Activated T-cell treated with anti-CD3 and anti-CD28 coated beads, Interleukin-2, amount 50 U/mL, for 1 hour (primary cell): ENCODE data around the gene TRIP12.
"Not testable (repeated sequence)": the region's sequence is repeated elsewhere in the genome, so short reads cannot be mapped to it uniquely, and the experiment has no call there.

Experiments used
- DNase-seq: peaks from one replicate; pipeline ENCODE4 v3.0.0-alpha.2; 2020

TRIP12 gene

DNA sequence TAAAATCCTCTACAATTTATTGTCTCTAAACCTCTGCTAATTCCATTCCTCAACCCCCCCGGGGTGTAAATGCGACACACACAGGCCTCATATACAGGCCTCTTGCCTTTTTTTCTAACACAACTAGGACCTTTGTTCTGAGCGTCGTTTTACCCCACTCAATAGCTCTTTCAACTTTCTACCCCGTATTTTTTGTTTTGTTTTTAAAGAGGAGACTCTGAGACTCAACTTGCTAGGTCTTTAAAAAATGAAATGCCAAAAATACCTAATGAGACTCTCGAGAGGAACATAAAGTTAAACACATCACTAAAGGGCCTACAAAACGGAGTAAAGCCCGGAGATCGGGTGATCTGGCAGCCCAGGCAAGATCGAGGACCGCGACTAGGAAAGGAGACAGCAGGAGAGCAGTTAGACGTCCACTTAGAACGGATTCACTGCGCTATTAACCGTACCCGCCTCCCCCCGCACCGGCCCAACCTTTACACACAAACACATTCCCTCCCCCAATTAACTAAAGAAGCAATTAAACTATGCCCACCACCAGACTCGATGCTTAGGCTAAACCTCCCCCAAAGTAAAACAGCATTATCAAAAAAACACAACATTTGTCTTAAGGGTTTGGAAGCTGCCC is 1.7 kb downstream of the TRIP12 start:
- DNase-seq = peak; percentile 52

DNA sequence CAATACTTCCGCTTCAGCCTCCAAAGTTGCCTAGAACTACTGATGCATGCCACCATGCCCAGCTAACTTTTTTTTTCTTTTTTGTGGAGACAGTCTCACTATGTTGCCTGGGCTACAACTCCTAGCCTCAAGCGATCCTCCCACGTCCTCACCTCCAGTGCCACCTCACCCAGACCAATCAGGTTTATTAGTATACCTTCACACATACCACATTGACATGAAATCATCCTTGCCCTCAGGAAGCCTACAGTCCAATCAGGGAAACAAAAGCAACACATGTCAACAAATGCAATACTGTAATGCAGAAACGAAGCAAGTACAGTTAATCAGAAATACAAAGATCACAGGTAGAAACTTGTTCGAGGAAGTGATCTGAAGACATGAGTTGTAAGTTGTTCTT is 4.0 kb downstream of the TRIP12 start:
- DNase-seq = no peak

DNA sequence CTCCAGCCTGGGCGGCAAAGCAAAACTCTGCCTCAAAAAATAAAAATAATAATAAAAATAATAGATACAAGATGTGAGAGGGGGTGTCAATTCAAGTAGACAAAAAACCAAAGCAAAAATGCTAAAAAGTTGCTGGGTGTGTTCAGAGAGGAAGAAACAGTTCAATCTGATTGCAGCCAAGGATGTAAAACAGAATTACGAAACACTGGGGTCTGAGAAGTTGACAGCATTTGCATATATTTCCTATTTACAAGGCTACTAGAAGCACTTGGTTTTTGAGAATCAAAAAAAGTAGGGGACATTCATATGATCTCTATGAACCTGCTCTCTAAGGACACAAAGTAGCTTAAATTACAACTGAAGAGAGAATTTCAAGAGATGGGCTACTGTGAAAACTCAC is 7.6 kb downstream of the TRIP12 start:
- DNase-seq = no peak

DNA sequence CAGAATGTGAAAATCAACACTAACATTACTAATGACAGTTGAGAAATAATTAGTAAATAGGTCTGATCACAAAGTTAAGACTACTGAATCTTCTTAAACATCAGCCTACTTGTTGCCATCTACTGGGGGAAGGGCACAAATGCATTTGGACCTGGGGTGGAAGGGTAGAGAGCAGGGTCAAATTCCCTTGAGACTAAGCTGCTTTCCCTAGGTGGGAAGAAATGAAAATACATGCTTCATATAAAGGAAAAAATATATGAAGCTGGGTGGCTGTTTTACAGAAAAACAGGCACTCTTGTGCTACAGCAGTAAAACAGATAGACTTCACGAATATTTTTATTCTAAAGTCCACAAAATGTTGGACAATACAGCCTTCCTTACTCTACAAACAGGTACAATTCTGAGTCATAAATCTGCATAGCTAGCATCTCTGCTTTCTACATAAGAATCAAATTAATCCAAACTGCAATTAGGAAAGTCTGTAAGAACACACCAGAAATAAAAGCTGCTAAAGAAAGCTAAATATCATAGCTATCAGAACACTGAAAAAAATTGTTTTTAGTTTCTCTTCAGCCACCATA is 10.9 kb downstream of the TRIP12 start:
- no peak for DNase-seq

DNA sequence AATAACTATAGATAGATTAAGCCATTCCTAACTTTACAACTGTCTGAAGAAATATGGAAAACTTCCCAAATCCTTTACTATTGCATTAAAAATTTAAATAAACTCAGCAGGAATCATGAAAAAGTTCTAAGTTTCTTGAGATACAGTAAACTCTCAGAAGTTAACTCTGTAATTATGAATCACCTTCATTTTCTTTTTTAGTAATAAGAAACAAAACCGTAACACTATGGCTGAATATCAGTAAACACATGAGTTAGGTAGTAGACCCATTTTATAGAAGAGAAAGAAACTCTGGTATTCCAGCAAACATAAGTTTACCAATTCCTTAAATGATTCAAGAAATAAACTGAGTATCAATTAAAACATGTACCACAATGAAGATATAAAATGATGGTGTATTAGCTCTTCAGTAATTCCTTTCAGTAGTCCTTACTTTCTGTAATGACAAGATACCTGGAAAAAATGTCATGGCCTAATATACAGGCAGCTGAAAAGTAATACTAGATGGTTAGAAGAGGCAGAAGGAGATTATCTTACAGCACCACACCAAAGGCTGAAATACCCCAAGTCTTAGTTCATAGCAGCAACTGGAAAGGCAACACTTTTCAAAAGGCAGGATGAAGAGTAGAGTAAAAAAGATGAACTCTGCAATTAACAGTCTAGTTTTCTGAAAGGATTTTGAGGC is 11.5 kb downstream of the TRIP12 start:
- no peak for DNase-seq

DNA sequence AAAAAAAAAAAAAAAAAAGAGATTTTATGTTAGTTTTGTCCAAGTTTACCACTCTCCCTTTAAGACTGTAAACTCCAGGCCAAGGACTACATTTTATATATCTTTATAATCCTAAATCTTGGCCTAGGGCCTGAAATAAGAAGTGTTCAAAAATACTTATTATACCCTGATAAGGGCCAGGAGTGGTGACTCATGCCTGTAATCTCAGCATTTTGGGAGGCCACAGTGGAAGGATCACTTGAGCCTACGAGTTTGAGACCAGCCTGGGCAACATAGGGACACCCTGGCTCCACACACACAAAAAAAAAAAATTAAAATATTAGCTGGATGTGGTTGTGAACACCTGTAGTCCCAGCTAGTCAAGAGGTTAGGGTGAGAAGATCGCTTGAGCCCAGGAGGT is 12.7 kb downstream of the TRIP12 start:
- DNase-seq = no peak

DNA sequence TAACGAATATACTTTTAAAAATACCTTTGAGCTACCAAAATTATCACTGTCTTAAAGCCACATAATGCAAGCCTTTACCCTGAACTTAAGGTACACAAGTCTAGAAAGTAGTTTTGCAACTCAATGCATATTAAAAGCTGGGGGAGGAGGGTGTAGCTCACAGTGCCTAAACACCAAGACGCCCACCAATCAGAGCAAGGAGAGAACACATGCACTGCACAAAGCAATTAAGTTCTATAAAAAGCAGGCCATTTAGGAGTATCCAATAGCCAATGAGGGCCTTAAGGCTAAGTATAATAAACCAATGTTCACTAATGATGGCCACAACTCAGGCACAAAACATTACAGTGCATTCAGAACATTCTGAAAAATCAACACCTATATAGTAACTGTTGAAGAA is 16.2 kb downstream of the TRIP12 start:
- DNase-seq = no peak

DNA sequence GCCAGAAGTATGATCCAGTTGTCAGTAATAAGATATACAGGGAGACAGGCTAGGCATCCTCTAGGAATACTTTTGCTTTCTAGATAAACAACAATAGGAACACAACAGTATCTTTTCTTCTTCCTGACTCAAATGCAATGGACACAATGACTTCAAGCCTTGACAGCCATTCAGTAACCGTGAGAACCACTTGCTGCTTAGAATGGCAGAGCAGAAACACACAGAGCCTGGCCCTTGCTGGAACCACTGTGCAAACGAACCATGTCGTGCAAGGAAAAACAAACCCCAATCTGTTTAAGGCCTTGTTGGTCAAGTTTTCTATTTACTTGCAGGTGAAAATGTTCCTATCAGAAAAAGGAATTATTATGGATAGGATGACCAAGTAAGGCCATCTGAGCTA is 18.8 kb downstream of the TRIP12 start:
- DNase-seq = no peak

DNA sequence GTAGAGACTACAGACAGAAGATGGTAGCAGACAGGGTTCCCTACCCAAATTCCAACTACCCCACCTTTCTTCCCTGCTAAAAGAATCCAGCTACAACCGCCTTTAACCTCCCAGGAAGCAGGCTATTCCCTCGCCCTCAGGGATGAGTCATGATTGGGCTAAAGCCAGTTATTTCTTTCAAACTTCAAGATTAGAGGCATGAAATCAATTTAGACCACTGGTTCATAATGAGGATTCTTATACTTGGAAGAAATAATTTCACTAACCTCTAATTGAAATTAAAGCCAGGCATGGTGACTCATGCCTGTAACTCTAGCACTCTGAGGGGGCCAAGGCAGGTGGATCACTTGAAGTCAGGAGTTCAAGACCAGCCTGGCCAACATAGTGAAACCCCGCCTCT is 20.0 kb downstream of the TRIP12 start:
- no peak for DNase-seq

DNA sequence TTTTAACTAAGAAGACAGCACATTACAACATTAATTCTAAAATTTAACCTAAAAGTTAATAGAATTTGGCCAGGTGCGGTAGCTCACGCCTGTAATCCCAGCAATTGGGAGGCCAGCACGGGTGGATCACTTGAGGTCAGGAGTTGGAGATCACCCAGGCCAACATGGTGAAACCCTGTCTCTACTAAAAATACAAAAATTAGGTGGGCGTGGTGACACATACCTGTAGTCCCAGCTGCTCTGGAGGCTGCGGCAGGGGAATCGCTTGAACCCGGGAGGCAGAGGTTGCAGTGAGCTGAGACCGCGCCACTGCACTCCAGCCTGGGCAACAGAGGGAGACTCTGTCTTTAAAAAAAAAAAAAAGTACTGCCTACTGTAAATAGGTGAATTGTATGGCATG is 21.3 kb downstream of the TRIP12 start:
- not testable (repeated sequence) for DNase-seq

DNA sequence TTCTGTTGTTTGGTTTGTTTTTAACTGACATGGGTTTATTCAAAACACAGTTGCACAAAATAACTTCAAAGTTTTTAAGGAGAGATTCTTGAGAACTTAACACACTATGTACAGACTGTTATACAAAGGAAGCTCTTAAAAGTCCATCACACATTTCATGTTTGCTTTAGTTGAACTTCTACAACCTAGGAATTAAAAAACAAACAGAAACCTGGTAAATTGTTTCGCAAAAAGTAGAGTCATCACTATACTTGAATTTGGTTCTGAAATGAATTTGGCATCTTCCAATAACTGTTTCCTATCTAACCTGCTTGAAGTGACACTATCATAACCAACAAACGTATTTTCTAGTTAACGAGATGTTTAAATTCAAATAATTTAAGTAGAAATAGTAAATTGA is 21.8 kb downstream of the TRIP12 start:
- no peak for DNase-seq

DNA sequence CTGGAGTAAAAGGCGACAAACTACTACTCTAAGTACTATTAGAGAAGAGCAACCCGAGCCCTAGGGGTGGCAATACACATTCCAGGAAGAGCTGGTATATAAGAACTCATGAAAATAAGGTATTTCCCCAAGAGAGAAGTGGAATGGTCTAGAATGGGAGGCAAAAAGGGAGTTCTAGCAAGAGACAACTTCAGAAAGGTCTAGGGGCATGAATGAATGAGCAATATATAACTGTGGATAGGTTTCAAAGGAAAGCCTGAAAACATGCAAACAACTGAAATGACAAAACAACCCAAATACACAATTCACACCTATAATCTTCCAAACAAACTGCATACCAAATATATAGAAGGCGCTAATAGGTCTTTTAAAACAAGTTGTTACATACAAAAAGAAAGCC is 22.2 kb downstream of the TRIP12 start:
- no peak for DNase-seq

DNA sequence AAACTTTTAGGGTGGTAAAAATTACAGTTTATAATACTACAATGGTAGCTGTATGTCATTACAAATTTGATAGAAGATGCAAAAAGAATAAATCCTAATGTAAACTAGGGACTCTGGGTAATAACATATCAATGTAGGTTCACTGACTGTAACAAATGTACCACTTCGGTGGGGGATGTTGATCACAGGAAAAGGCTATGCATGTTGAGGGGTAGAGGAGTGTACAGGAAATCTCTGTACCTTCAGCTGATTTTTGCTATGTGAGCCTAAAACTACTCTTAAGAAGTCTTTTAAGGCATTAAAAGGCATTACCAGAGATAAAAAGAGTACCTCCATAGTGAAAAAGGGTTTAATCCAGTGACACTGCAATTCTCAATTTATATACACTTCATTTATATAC is 25.0 kb downstream of the TRIP12 start:
- DNase-seq = no peak

DNA sequence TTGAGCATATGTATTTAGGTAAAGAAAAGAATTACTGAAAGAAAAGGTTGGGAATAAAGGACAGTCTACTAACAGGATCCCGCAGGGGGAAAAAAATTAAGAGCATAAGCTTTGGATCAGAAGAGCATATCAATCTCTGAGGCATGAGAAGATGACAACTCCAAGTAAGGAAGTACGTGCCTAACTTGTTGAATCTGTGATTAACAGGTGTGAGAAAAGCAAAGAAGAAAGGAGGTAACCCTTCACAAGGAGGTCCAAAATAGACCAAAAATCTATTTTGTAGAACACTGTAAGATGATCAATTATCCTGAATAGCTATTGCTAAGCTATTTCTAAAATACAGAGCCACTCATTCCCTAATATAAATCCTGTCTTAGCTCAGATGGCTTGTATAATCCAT is 32.8 kb downstream of the TRIP12 start:
- no peak for DNase-seq

DNA sequence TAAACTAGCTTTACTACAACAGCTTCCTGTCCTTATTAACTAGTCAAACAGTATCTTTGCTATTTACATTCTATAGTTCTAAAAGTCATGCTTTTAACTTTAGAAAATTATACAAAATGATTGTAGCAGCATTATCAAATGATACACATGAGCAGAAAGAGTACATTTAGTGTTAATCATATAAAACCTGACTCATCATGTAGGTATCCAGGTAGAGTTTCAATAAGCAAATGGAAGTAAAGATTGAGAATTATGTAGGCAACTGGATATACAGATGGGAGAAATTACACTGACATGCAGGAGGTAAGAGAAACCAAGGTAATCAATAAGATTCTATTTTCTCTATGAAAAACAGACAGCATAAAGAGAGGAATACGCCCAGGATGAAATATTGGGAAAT is 33.8 kb downstream of the TRIP12 start:
- DNase-seq = no peak

DNA sequence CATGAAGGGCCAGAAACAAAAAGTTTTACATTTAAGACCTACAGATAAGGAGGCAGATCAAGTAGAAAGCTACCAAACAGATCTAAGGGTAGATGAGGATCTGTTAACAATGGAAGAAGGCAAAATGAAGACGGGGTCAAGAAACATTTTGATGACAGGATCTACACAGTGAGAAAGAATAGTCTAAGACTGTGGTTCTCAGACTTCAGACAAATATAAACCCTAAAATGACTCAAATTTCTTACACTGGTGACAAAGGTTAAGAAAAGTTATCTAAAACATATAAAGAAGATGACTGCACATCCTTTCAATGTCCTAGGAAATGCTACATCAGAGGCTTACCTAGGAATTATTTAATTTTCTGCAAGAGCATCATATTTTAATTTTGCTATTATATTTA is 34.4 kb downstream of the TRIP12 start:
- DNase-seq = no peak

DNA sequence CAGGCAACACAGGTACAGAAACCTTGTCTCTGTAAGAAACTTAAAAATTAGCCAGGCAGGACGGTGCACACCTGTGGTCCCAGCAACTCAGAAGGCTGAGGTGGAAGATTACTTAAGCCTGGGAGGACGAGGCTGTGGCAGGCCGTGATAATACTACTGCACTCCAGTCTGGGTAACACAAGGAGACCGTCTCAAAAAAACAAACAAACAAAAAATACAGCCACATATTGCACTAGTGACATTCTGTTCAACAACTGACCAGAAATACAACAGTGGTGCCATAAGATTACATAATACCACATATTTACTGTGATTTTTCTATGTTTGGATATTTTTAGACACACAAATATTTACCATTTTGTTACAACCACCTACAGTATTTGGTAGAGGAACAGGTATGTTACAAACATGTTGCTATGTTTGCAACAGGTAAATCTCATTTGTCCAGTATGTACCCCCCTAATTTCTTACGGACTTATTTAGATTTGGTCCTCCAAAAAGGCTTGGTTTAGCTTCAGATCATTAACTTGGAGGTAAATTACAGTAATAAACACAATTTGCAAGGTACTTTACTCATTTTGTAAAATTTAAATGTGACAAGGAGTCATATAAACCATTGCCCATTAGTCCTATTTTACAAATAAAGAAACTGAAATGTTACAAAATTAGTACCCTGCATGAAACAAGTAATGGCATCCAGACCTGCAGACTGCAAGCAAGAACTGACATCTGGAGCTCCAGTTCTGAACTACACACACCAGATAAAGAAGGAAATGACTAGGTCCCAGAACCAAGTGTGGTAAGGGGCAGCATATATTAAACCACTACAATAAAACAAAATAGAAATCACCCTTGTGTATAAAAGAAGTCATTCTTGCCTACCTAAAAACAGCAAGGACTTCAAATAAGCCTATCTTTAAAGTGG is 36.8 kb downstream of the TRIP12 start:
- DNase-seq = no peak

DNA sequence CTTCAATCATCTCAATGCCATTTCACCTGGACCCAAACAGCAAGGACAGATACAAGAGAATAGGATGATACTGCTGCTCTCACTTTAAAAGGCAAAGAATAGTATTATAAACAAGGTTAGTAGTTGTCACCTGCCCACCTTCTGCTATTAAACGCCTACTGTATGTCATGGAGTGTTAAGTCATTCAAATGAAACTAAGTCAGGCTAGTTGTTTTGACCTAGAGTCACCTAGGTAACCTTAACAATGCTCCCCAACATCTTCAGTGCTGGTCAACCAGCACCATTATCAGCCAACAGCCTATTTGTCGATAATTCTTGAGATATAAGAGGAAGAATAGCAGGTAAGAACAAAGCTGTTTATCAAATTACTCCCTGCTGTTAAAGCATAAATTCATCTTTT is 39.2 kb downstream of the TRIP12 start:
- no peak for DNase-seq

DNA sequence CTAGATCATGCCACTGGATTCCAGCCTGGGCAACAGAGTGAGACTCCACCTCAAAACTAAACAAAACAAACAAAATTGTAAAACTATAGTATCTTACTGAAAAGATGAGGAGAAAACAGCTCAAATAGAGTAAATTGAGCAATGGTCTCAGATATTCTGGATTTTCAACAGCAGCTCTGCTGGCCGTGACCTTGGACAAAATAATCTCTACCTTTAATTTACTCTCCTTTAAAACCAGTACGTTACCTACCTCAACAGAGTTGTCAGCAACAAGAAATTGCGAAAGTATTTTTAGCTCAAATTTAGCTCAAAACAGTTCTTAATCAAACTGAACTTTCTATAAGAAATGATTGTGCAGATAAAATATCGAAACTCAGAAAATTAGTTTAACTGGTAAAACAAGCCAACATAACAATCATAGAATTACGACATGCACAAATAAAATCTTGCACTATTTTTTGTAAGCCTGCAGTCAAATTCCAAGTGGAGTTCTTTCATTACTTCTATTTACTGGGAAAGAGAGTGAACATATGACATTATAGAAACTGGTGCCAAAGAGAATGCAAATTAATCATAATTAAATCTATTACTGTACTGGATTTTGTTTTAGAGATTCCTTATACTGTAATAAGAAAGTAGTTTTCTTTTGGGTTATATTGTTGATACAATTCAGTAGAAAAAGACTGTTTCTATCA is 40.8 kb downstream of the TRIP12 start:
- no peak for DNase-seq

DNA sequence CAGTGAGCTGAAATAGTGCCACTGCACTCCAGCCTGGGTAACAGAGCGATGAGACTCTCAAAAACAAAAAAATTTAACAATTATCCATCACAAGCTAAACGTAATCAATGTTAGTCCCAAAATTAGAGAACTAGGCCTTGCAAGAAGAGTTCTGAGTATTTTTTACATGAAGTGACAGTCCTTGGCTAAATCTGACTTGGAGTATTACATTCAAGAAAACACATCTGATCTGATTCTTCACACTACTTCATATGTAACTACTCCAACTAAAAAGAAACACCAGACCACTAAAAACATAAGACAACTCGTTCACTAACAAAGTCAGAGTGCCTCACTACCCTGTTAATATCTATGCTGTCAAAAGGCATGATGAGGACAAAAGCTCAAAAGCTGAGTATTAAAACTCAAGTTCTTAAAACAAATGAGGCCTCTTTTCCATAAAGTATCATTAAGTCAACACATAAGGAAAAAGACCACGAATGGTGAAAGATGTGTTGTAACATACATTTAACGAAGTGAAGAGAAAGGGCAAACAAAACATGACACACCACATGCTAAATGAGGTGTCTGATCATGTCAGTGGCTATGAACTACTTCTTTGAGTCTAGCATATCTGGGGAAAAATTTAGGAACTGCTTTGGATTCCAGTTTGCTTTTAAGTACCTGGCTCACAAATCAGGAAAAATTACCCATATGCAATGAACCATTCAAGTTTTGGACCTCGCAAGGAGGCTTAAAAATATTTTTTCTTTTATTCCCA is 42.4 kb downstream of the TRIP12 start:
- DNase-seq = no peak

DNA sequence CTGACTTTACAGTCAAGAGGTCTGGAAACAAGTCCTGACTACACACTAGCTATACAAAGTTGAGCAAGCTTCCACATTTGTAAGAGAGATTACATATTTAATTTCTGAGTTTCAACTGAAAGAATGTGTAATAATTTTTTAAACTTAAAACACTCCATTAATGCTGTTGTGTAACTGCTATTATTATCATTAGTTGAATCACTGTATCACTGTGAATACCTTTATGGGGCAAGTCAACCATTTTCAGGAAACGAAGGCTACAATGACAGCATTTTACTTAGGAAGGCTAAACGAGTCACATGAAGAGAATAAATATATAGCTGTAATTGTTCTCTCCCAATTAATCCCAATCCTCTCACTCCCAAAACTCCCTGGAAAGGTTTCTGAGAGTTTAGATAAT is 46.3 kb downstream of the TRIP12 start:
- DNase-seq = no peak

DNA sequence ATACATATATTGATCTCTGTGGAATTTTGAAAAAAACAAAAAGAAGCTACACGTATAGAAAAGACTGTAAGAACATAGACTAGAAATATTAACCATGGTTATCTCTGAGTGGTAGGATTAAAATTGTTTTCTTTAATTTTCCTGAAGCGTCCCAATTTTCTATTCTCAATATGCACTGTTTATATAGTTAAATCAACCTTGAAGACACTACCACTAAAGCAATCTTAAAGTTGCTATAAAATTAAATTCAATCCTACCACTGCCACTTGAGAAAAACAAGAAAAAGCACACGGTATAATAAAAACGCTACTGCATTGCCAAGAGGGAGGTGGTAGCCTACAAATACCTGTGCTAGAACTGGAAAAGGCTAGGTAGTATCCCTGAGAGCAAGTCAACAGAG is 47.2 kb downstream of the TRIP12 start:
- no peak for DNase-seq
